ENCODE results near the gene EPHX1.
A peak's percentile ranks its signal among the peaks of the same experiment; 100 is the strongest.
"Not testable (repeated sequence)": the region's sequence is repeated elsewhere in the genome, so short reads cannot be mapped to it uniquely, and the experiment has no call there.

The EPHX1 gene

DNA sequence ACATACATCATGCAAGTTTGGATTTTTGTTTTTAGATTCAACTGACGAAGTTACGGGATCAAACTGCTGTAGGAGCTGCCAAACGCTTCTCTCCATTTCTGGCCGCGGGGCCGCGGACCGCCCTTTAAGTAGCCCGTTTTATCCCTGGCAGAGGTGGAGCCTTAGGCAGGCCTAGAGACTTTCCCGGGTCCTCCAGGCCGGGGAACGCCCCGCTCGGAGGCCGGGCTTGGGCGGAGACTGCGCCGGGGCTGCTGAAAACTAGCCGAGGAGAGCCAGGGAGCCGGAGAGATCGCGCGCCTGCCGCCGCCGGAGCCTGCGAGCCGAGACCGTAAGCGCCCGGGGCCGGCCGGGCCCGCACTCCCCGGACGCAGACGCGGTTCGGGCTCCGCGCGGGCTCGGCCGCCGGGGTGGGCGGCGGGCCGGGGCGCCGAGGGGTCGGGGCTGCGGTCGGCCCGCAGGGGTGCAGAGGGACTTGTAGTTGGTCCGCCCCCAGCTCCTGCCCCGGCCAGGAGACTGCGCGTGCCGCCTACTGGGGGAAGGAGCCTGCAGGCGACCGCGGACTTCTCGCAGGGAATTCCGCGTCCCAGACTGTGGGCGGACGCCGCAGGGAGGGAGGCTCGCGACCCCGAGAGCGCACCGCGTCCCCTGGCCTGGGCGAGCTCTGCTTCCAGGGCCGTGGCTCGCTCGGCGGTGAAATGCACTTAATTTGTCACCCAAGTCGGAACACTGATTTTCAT lies at the start of gene EPHX1:
Gene EPHX1 (plus strand): TSS at position 283 of the 737 bp plus-strand sequence. CDS start 18,606 bp downstream, outside the sequence.
- DNase-seq (ENCODE audit: low read depth in 3 of 3) = peak; percentile 57 to 72 (median 61)

DNA sequence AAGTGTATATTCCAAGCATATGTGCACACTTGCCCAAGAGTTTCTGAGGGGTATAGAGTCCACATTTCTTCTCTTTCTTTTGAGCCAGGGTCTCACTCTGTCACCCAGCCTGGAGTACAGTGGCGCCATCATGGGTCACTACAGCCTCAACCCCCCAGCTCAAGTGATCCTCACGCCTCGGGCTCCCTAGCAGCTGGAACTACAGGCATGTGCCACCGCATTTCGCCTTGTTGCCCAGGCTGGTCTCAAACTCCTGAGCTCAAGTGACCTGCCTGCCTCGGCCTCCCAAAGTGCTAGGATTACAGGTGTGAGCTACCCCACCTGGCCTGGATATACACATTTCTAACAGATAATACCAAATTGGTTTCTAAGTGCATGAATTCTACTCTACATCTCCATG lies 49.4 kb upstream of the EPHX1 start:
- DNase-seq (ENCODE audit: low read depth in 3 of 3) = no peak

- not testable (repeated sequence) for DNase-seq (ENCODE audit: low read depth in 3 of 3)
These were observed 48.5 kb upstream of the EPHX1 start for GRCh38 chr1:225761395-225761794.

GRCh38 chr1:225762002-225762441 lies 47.9 kb upstream of the EPHX1 start:
- no peak for DNase-seq (ENCODE audit: low read depth in 3 of 3)

DNA sequence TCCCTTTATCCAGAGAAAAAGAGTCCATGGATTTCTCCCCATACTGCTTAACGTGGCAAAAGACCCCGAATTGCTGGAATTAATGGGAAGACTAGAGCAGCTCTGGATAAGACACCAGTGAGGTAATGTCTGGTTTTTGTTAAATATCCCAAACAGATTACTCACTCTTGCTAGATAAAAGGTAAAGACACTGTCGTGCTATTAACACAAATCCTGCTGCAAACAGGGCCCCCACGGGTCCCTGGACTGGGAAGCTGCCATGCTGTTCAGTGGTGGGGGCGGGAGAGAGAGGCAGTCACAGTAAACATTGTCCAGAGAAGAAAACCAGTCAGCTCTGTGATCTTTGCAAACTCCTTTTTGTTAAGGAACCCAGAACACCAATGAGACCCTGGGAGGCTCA lies 47.5 kb upstream of the EPHX1 start:
- DNase-seq (ENCODE audit: low read depth in 3 of 3) = no peak

- no peak for DNase-seq (ENCODE audit: low read depth in 3 of 3)
These were observed 46.0 kb upstream of the EPHX1 start for GRCh38 chr1:225763716-225764548.

DNA sequence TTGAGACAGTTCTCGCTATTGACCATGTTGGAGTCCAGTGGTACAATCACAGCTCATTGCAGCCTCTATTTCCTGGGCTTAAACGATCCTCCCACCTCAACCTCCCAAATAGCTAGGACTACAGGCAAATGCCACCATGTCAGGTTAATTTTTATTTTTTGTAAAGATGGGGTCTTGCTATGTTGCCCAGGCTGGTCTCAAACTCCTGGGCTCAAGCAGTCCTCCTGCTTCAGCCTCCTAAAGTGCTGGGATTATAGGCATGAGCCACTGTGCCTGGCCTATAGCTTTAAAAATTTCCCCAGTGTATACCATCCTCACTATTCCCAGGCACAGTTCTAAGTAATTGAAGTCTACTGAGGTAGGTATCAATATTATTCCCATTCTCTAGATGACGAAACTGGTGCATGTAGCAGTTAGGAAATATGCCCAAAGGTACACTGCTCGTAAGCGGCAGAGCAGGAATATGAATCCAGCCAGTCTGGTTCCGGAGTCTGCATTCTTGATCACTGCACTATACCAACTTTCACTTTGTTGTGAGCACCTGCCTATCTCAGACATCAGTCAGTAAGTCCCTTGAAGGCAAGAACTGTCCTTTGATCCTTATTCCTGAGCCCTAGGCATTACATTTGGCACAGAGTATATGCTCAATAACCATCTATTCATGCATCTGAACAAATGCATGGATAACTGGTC lies 43.8 kb upstream of the EPHX1 start:
- no peak for DNase-seq (ENCODE audit: low read depth in 3 of 3)

DNA sequence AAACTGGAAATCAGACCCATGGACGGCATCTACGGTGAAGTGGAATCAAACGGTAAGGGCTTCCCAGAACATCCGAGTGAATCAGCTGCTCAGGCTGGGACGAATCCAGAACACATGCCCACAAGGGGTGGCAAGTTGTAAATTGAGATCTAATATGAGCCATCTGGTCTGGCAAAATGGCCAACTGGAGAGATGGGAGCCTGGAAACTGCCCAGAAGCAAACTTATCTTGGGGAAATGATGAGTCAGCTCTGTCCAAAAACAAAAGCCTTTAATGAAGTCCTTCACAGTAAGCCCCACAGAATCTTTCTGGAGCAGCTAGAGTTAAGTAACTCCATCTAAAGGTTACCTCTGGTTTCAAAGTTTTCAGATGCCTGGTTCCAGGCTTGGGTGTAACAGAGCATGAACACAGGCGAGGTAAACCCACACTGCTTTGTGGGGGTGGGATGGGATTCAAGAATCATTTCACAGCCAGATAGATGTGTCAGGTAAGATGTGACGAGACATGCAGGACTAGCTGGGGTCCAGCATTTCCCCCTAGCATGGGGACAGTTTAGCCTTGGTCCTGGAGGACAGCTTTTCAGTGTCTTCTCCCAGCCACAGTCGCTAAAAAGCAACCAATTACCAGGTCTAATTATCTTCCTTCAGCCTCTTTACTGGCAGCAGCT lies 42.8 kb upstream of the EPHX1 start:
- DNase-seq (ENCODE audit: low read depth in 3 of 3) = no peak

- no peak for DNase-seq (ENCODE audit: low read depth in 3 of 3)
These were observed 42.0 kb upstream of the EPHX1 start for GRCh38 chr1:225767634-225768540.

GRCh38 chr1:225768662-225769426 lies 41.1 kb upstream of the EPHX1 start:
- DNase-seq (ENCODE audit: low read depth in 3 of 3) = no peak

DNA sequence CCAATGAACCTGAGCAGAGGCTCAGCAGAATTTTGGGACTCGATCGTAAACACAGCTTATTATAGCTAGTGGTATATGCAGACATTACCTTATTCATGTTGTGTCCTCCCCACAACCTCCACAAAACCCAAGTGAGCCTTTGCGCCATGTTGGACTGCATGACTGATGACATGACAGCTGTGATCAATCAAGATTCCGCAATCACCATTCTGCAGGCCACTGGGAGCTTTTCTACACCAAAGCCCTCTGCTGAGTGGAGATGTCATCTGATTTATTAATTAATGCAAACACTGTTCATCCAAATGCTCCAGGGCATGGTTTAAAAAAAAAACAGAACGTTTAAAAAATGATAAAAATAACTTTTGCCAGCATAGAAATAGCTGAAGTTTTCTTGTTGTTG lies 40.2 kb upstream of the EPHX1 start:
- no peak for DNase-seq (ENCODE audit: low read depth in 3 of 3)

DNA sequence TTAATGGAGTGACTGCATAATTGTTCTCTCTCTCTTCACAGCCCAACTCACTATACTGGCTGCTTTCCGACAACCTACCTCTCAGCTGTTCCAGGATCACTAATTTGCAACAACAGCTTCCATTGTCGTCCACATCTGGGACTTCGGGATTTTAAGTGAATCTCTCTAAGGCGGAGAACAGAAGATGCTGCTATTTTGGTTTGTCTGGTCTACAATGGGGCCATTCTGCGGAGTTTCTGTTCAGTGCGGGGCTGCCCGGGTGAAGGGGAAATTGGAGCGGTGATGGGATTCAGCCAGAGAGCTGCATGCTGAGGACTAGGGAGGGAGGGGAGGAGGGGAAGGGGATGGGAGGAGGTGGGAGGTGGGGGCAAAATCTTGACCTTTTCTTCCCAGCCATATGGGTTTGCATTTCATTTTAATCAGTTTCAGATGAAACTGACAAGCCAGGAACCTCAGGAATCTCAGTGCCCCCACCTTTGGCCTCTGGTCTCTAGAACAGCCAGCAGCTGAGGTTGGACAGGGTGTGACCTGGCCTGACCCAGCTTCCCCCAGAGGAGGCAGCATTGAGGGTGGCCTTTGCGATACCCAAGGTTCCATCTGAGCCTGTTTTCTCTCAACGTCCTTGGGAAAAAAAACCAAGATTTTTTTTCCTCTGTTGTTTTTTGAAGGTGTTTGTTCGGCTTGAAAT lies 39.2 kb upstream of the EPHX1 start:
- no peak for DNase-seq (ENCODE audit: low read depth in 3 of 3)

DNA sequence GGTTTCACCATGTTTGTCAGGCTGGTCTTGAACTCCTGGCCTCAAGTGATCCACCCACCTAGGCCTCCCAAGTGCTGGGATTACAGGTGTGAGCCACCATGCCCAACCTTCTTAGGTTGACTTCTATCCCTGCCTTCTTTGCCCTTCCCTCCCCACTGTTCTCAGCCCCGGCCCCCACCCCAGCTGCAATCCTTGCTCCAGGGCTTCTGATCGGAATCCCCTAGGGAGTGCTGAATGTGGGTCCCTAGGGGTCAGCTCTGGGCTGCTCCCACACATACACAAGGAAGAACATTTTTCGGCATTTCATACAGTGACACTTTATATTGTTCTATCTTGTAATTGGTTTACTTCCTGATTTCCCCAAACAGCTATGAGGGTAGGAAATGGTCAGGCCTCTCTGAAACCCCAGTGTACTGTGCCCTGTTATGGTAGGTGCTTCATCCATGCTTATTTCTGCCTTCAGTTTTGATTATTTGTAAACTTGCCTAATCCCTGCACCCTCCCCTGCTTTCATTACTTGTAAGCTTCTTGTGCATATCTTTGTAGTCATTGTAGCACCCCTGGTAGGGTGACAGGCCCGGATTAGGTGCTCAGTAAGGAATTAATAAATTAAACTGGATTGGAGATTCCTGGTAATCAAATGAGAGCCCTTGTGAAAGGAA lies 38.1 kb upstream of the EPHX1 start:
- DNase-seq (ENCODE audit: low read depth in 3 of 3) = no peak

GRCh38 chr1:225772323-225772768 lies 37.6 kb upstream of the EPHX1 start:
- DNase-seq (ENCODE audit: low read depth in 3 of 3) = peak in 2 of 3 donors; percentile 9 to 13

- DNase-seq (ENCODE audit: low read depth in 3 of 3) = no peak
These were observed 37.1 kb upstream of the EPHX1 start for GRCh38 chr1:225772848-225773247.

GRCh38 chr1:225774281-225775147 lies 35.4 kb upstream of the EPHX1 start:
- DNase-seq (ENCODE audit: low read depth in 3 of 3) = no peak

DNA sequence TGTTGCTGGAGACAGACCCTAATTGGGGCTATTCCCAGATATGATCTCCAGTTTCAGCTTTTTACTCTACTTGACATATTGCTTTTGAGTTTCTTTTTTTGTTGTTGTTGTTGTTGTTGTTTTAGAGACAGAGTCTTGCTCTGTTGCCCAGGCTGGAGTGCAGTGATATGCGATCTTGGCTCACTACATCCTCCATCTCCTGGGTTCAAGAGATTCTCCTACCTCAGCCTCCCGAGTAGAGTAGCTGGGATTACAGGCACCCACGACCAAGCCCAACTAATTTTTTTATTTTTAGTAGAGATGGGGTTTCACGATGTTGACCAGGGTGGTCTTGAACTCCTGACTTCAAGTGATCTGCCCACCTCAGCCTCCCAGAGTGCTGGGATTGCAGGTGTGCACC lies 33.6 kb upstream of the EPHX1 start:
- DNase-seq (ENCODE audit: low read depth in 3 of 3) = no peak

Data from stimulated activated CD4-positive, alpha-beta T cell treated with anti-CD3 and anti-CD28 coated beads, TNF-alpha, amount 100 ng/mL, for 48 hours (primary cell).